HG02571 (cell line): ENCODE measurements around the gene ERC2.
"Not testable (repeated sequence)": the region's sequence is repeated elsewhere in the genome, so short reads cannot be mapped to it uniquely, and the experiment has no call there.

Source experiments
- ATAC-seq: cut with Tn5 transposase; IDR thresholded peaks from one replicate; pipeline ENCODE4 v1.9.1; 2021; ENCODE audit warnings: mild to moderate bottlenecking, moderate library complexity; ENCODE audit not compliant: unreplicated experiment

The ERC2 gene

DNA sequence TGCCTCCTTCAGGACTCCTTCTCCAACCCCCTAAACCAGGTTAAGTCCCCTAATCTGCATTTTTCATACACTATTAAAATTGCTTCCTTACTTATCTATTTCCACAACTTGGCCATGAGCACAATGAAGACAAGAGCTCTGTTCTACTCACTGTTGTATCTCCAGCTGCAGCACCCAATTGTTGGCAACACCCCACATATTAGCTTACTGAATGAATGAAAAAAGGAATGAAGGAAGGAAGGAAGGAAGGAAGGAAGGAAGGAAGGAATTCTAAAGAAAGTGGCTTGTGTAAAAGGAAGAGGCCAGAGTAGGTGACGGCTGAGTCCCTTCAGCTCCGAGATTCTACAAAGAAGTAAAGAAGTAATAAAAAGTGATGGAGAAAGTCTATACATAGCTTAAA is 444.7 kb downstream of the ERC2 start:
- ATAC-seq = no peak

DNA sequence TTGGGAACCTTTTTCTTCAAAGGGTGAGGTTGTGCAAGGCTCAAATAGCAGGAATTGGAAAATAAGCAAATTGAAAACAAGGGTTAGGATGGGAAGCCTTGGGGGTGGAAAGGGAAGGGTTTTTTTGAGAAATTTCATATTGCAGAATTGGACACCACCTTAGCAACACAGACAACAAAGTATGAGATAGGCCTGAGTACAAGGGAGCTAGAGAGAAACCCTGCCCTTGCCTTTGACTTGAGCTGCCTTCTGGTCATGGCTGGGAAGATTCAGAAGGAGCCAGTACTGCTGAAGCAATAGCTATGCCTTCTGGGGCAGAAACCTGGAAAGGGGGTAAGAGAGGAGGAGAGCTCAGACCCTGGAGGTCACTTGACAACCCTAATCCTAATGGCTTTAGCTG is 445.6 kb downstream of the ERC2 start:
- ATAC-seq = no peak

DNA sequence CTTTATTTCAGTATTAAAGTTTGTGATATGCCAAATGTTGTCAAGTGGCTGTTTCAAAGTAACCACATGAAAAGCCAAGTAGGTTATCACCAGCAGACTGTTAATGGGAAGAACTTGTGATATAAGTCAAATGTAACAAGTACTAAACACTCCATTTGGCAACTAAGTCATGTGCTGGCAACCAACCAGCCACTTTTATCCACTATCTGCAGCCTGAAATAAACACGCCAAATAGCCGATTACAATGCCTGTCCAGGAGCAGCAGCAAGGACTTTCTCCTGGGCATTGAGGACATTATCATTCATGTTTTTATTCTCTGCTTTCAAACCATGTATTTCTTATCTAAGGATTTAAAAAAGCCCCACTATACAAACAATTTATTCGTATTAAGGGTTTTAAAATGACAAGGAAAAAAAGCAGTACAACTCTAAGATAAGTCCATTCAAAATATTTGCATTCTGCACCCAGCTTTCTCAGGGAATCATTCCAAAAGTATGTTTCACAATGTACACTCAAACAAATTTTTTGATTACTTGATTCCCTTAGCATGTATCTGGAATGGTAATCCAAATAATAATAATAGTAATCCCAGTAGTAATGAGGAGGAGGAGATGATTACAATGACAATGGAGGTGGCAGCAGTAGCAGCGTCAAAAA is 448.6 kb downstream of the ERC2 start:
- no peak for ATAC-seq

DNA sequence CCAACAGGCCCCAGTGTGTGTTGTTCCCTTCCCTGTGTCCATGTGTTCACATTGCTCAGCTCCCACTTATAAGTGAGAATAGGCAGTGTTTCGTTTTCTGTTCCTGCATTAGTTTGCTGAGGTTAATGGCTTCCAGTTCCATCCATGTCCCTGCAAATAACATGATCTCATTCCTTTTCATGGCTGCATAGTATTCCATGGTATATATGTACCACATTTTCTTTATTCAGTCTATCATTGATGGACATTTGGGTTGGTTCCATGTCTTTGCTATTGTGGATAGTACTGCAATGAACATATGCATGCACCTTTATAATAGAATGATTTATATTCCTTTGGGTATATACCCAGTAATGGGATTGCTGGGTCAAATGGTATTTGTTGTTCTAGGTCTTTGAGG is 452.9 kb downstream of the ERC2 start:
- not testable (repeated sequence) for ATAC-seq

DNA sequence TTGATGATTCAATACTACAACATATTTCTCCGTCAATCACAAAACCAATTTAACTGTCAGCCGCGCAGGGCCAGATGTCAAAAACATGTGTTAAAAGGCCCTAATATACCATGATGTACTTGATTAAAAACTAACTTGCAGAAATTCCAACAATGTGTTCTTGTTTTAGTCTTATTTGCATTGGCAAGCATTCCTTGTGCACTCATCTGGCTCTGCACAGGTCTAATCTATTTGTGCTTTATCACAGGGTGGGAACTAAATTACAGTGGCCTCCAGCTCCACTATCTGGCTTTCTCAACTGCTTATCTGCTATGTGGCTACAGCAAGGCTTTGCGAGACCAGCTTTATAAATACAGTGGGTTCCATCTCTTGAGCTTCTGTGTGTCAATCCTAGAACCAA is 455.5 kb downstream of the ERC2 start:
- ATAC-seq = no peak

DNA sequence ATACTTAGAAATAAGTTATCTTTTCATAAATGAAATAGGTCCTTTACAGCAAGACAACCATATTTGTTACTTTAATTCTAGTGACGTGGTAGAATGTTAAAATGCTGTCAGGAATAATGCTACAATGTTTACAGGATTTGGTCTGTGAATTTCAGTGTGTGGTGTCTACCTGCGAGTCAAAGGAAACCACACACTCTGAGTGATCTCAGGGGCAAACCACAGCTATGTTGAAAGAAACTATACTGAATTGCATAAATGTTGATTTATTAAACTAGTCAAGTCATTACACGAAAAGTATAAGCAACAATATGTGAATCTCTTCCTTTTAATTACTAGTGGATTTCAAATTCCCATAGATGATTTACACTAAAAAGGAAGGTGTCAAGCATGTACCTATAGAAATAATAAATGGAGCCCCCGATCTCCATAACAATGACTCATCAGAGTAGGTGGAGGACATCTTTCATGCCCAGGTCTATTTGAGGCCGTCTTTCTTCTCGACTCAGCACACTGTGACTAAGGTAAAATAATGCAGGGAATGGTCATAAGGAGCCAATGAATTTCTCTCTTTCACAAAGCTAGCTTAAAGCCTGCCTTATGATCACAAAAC is 463.0 kb downstream of the ERC2 start:
- no peak for ATAC-seq

DNA sequence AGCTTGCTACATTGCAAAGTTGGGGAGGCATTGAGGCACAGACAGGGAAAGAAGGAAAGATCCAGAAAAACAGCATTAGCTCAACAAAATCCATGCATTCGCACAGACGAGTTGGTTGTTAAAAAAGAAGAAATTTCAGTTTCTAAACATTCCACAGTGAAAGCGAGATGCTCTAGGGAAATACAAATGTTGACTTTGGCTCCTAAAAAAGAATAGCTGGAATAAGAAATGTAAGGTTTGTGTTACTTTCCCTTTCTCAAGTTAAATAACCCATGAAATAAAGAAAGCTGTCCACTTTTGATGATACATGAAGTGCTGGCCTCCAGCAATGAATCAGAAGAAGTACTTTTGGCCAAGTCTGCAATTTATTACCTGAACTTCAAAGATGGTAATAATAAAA is 465.1 kb downstream of the ERC2 start:
- ATAC-seq = no peak

DNA sequence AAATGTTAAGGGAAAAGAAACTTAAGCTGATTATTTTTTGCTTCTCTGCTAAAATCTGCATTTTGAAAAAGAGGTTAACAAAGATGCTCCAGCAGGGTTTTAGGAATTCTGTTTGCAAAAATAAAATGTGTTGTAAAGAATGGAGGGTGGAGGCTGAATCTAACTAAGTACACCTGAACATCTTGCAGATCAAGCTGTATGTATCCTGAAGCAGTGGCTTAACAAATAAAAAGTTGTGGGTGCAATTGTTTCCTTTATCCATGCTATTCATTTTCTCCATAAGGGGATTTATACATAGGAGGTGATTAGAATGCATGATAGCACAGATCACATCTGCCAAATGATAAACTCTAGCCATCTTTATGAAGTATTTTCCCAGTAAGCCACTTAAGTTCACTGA is 466.3 kb downstream of the ERC2 start:
- no peak for ATAC-seq

DNA sequence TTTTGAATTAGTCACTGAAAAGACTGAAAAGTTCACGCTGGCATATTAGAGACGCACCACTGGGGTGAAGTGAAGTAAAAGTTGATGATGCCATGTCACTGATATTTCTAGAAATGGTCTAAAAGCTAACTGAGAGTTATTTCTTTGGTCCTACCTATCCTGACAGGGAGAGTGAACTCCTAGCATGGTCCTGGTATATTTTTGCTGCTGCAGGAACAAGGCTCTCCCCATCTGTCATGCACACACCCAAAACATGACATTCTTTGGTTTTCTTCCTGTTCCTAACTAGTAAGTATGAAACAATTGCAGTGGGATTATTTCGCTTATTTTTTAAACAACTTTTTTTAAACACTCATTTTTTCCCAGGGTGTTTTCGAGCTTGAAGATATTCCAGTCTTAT is 466.7 kb downstream of the ERC2 start:
- ATAC-seq = no peak

DNA sequence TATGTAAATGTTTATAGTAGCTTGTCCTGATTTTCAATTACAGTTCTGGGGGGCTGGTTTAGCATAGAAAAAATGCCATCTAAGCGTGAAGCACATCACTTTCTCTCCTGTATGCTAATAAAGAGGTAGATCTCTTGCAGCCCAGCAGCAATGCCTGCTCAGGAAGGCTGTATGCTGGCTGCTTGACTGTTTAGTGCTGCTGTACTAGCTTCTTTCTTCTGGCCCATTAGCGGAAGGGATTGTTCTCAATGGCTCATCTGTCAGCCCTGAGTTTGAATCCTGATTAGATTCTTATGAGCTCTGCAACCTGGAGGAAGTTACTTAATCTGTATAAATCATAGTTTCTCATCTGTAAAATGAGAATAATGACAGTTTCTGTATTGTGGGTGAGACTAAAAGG is 478.9 kb downstream of the ERC2 start:
- no peak for ATAC-seq

DNA sequence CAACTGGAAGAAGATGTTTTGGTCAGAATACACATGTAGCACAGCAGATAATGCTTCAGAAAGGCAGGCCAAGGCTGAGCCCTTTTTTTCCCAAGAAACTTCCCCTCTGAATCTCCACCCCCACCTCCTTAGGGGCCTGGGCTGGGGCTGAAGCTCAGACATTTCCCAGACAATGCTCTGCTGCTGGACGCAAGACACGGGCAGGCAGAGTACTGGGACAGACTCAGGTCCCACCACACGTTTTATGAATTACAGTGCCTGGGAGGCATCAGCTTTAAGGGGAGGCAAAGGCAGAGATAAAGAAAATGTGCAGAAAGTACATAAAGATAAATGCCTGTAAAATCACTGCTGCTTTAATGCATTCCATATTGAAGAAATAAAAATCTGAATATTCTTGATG is 479.4 kb downstream of the ERC2 start:
- no peak for ATAC-seq

DNA sequence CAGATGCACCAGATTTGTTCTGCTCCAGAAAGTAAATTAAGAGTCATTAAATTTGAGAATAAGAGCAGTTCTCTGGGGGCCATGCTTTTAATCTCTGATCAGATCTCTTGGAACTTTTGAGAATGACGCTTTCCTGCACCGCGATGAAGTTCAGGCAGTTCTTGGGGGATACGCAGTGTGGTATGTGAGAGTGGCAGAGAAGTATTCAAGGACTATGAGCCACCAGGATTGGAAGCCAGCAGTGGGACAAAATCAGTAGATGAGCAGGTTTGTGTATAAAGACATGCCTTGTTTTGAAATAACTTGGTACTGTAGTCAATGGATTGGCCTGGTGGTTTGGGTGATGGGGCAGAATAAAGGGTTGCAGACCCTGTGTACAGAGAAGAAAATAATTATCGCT is 483.6 kb downstream of the ERC2 start:
- ATAC-seq = no peak

DNA sequence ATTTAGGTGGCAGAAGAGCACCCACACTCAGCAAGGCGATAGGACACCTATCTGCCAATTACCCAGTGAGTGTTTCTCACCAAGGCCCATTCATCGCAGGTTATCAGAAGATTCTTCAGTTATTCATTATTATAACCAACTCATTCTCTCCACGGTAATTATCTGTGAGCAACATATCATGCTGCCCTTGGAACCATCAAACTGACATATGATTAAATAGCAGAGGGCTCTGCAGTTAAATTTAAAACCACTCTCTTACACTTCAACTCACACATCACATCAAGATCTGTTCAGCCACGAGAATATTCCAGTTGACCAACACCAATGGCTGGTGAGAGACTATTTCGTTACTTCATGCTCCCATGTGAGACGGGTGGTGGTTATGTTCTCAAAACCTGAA is 489.3 kb downstream of the ERC2 start:
- ATAC-seq = no peak

DNA sequence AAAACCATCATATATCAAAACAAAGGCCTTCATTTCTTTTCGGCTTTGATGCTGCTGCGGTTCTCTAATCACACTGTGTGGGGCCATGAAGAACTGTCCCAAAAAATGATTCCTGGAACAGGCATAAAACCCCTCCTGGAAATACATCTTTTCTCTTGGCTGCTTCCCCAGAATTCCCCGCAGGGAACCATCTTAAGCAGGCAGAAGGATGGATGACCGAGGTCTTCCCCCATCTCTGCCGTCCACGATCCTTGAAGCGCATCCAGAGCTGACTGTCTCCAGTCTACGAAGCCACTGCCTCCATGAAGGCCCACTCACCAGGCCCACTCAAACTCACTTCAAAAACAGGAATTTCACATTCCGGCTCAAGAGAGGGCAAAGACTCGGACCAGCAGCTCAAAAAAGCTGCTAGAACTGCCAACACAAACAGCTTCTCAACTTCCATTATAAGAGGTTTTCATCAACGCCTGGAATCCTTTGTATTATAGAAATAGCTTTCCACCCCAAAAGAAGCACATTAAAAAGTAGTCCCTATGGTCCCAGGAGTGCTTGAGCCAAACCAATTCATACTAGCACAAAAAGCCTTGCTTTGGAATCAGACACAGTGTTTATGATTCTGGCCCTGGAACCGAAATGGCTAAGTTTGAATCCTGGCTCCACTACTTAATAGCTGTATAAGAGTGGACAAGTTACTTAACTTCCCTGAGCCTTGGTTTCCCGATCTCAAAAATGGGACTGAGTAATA is 493.7 kb downstream of the ERC2 start:
- no peak for ATAC-seq

DNA sequence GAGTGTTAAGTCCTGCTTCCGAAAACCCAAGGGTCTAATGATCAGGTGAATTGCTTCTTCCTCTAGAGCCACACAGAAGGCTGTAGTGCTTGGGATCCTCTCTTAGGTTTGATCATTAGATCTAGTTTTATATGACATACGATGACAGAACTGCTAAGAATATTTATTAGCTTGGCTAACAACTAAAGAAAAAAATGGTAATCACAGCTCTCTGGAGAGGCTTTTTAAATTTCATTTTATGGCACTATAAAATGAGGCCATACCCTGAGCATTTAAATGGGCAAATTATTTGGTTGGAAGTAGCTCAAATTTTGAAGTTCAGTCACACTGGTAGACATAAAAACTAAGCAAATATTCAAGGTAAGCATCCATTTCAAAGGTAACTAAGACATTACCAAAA is 498.6 kb downstream of the ERC2 start:
- ATAC-seq = no peak

DNA sequence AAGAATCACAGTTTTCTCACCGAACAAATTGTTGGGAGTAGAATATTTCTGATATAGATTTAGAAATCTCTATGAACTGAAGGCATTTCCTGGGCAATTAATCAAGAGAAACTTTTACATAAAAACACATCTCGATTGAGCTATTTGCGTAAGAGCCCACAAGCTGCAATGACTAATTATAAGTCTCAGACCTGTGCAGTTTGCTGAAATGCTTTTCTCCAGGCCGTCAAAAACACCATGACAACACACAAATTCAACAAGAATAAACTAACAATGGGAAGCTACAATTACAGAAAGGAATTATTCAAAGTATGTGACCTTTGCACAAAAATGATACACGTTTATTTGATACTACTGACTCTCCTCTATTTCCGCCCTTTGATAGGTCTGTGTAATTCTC is 499.9 kb downstream of the ERC2 start:
- no peak for ATAC-seq

DNA sequence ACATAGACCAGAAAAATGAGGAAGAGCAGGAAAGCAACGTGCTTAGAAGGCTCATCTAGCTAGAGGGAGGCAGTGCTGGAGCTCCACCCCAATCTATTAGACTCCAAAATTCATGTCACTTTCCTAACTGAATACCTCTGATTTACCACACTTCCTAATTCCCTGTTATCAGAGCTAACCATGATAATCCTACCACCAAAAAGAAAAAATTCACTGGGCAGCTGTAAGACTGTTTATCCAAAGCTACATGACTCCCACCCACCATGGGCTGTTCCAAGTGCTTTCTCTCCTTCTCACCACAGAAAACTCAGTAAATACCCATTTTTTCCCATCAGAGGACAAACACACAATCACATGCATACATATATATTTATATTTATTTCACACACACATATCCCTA is 501.7 kb downstream of the ERC2 start:
- ATAC-seq = no peak

DNA sequence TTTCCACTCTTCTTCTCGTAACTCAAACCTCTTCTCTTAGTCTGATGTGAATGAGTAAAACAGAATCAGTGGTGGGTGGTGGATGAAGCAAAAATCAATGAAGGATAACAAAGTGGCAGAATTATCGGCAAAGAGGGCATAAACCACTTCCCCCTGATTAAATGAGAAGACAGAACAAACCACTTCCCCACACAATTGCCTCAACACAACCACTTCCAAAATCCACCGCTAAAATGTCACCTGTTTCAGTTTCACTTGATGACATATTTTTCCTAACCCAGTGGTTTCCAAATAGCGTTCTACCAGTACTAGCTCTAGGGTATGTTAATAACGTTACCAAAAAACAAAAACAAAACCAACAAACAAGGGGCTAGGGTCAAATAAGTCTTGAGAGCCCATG is 502.5 kb downstream of the ERC2 start:
- ATAC-seq = no peak

DNA sequence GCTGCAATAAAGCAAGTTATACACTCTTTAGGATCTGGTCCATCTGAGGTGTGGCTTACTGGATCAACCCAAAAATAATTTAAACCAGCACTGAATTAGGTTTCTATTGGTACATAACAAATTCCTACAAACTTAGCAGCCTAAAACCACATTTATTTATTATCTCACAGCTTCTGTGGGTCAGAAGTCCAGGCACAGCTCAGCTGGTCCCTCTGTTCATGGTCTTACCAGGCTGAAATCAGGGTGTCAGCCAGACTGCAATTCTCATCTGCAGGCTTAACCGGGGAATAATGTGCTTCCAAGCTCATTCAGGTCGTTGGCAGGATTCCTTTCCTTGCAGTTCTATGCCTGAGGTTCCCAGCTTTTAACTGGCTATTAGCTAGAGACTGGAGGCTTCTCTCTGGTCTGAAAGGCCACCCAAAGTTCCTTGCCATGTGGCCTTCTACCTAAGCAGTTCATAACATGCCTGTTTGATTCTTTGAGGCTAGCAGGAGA is 503.7 kb downstream of the ERC2 start:
- ATAC-seq = no peak

DNA sequence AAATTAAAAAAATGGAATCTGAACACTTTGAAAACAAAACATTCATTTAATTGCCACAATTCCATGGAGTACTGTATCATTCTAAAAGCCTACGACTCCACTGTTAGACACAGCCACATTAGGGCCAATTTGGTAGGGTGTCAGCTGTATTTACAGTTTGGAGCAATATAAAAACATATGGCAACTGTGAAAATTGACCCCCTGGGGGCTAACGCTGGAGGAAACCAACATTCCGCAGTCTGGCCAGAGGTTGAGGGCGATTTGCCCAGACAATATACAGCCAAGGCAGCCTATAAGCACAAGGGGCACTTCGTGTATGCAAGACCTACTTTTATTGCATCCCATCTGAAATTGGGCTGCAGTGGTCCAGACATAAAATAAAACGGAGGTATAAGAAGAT is 504.7 kb downstream of the ERC2 start:
- no peak for ATAC-seq

DNA sequence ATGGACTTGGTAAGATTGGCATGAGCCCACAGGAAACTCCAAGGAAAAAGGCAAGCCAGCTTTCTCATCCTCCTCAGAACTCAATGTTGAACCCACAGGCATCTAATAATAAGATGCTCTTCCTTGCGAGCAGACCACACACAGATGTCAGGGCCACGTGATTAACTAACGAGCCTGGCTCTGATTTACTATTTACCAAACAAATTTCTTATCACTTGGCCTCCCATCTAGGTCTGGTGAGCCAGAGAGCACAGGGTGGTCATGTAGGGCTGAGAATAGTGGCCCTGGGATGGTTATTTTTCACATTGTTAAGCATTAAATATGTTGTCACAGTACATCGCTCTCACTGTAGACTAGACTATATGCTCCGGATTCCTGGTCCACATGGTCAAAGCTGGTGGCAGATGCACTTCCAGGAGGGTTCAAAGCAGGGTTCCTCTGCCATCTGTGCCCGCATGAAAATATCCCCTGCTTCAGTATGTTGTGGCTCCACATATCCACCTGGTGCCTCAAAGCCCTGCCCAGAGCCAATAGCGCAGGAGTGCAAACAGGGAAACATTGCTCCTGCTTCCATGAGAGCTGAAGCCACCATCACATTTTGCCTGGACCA is 508.7 kb downstream of the ERC2 start:
- no peak for ATAC-seq

DNA sequence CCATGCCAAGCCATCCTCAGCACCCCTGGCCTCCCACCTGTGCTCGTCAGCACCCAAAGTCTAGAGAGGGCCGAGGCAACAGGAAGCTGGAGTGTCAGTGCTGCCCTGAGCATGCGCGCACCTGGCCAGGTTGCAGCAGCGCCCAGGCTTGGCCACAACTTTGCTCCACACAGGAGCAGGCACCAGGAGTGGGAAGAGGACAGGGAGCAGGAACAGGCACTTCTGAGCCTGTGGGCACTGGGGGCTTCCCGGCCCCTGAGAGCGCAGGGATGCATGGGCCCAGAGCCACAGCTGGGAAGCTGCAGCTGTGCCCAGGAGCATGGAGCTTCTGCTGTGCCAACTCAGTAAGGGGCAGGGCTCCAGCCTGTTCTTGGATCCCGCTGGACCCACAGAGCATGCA is 509.7 kb downstream of the ERC2 start:
- ATAC-seq = no peak
